ACHN (cell line): Measurements from ENCODE around the gene KCNB1.

ENCODE experiments used
- DNase-seq: peaks from one replicate; pipeline ENCODE4 v3.0.0-alpha.2; 2015
- in situ Hi-C: cut with HindIII; loops from 2 replicates; pipeline ENCODE4 v1.10.0; 2017; ENCODE audit warnings: low sequenced_read_pairs, low pct_ligation_motif_present, low pct_unique_long_range_greater_than_20kb

The KCNB1 gene

DNA sequence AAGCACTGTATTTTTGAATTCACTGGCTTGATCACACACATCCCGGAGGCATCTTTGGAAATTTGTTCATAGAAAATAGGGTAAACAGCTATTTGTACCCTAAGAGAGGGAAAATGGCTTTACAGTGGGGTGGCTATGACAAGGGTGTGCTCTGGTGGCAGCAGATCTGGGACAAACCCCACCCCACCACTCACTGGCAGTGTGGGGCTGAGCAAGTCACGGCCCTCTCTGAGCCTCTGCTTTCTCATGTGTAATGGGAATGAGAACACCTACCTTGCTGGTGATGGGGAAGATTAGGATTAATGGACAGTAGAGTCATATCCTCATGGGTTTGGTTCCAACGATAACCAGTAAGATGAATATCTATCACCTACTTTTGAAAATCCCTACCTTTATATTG lies 78.0 kb downstream of the KCNB1 start:
- in situ Hi-C loops = no loop called here

DNA sequence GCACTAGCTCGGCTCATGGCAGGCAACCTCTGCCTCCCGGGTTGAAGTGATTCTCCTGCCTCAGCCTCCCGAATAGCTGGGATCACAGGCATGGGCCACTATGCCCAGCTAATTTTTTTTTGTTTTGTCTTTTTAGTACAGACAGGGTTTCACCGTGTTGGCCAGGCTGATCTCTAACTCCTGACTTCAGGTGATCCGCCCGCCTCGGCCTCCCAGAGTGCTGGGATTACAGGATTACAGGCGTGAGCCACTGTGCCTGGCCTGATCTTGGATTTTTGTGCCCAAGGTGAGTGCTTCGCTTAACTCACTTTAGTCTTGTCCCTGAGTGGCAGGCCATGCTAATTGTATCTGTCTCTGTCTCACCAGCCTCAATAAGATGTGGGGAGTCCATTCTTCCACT lies 78.6 kb downstream of the KCNB1 start:
- DNase-seq = no peak
- in situ Hi-C loops = no loop called here

More for the DNA sequence above, 78.0 kb downstream of the KCNB1 start:
- no peak for DNase-seq

DNA sequence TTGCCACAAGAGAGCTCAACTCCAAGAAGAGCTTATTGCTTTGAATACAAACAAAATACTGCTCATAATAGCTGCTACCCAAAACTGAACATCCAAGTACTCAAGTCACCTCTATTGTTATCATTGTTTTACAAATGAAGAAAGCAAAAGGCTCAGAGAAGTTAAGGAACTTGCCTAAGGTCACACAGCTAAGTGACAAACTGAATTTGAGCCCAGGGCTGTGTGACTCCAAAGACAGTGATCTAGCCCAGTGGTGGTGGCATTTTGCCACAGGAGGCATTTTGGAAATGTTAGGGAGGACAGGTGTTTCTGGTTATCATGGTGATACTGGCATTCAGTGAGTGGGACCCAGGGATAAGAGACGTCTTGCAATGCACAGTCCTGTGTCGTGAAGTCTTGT lies 79.5 kb downstream of the KCNB1 start:
- in situ Hi-C loops = no loop called here
- DNase-seq = no peak

DNA sequence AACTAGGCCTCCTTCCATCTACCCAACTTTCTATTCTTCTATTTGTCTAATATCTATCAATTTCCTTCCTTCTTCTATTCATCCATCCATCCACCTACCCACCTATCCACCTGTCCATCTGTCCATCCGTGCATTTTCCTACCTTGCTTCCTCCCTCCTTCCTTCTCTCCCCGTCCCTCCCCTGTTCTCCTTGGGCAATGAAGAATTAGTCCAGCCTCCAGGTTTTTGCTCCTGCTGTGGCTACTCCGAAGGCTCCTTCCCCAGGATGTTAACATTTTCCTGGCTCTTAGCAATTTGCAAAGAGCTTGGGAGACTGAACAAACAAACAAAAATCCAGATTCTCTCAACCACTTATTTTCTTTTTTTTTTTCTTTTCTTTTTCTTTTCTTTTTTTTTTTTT lies 81.6 kb downstream of the KCNB1 start:
- in situ Hi-C loops = no loop called here

DNA sequence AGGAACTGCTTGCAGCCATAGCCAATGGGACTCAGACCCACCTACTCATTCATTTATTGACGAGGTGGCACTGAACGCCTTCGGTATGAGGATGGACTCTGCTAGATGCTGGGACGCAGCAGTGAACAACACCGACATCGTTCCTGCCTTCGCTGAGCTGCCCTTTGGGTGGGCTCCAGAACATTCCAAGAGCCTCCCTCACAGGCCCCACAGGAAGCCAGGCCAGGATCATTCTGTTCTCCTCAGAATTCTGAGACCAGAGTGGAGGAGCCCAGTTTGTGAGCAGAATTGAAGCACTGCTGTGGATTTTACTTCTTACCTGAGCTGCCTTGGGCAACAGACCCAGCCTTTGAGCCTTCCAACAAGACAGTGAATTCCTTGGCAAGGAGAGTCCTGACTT lies 82.1 kb downstream of the KCNB1 start:
- in situ Hi-C loops = no loop called here
- DNase-seq = no peak

More for the DNA sequence above, 81.6 kb downstream of the KCNB1 start:
- DNase-seq = no peak

DNA sequence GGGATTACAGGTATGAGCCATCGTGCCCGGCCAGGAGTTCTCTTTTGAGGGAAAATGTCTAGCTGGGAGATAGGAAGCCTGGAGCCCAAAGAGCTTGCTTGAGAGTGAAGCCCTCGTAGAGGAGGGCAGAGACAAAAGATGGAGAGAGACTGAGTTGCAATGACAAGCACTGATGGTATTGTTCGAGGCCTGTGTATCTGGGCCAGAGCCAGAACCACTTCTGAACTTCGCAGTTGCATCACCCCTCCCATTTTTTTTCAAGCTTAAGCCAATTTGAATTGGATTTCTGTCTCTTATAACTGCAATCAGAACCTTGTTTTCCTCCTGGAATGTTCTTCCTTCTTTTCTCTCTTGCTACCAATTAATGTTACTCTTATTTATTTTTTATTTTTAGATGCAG lies 83.1 kb downstream of the KCNB1 start:
- DNase-seq = no peak
- in situ Hi-C loops = no loop called here

DNA sequence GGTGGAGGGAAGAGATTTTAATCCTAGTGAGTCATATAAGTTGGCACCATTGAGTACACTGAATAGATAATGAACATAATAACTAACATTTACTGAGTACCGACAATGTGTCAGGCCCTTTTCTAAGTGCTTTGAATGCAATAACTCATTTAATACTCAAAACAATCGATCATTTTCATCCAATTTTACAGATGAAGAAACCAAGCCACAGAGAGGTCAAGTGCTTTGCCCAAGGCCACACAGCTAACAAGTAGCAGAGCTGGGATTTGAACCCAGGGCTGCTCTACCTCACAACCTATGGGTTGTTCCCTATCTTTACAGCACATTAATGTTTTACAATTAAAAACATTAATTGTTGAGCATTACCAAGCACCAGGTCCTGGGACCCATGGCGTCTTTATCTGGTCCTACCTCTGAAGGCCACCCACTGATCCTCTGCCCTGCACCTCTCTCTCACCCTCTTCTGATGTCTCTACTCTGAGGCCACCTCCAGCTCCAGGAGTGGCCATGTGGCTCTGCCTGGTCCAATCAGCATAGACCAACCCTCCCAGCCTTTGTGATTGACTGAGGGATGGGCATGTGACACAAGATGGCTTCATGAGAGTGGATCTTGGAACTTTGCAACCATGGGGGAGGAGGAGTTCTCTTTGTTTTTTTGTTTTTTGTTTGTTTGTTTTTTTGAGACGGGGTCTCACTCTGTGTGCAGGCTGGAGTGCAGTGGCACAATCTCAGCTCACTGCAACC lies 83.9 kb downstream of the KCNB1 start:
- no peak for DNase-seq
- in situ Hi-C loops = no loop called here

DNA sequence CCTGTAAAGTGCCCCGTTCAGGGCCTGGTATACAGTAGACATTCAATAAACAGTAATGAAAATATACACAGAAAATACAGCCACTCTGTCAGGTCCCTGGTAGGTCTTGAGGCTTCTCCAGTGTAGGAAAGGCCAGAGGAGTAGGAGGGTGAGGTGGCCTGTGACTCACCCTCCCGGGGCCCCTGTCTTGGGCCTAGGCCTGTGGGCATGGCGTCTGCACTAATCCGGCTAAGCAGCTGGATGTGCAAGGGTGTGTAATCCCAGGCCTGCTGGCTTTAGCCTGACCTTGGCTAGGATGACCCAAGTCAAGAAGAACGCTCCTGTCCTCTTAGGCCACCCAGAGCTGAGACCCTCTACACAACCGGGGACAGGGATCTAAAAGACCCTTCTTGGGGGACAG lies 84.9 kb downstream of the KCNB1 start:
- in situ Hi-C loops = no loop called here
- DNase-seq = peak; percentile 16

DNA sequence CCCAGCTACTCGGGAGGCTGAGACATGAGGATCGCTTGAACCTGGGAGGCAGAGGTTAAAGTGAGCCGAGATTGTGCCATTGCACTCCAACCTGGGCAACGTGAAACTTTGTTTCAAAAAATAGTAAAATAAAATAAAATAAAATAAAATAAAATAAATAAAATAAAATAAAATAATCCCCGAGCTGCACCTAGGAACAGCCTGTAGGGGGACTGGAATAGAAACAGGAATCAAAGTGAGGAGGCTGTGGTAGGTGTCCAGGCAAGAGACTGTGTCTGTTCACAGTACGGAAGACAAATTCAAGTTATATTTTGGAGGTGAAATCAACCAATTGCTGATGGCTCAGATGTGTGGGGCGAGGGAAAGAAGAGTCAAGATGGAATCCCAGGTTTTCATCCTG lies 86.2 kb downstream of the KCNB1 start:
- in situ Hi-C loops = no loop called here
- no peak for DNase-seq

DNA sequence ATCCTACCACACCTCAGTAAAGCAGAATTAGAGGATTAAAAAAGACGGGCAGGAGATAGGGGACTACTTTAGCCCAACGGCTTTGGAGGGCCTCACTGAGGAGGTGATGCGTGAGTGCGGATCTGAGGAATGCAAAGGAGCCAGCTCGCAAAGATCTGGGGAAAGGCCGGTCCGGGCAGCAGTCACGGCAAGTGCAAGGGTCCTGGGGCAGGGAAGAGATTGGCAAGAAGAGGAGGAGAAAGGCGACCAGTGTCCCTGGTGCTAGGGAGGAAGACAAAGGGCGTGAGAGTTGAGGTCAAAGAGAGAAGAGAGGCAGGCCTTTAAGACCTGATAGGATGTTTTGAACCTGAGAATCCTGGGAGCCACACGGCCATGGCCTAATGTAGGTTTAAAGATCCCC lies 86.8 kb downstream of the KCNB1 start:
- in situ Hi-C loops = no loop called here
- no peak for DNase-seq

DNA sequence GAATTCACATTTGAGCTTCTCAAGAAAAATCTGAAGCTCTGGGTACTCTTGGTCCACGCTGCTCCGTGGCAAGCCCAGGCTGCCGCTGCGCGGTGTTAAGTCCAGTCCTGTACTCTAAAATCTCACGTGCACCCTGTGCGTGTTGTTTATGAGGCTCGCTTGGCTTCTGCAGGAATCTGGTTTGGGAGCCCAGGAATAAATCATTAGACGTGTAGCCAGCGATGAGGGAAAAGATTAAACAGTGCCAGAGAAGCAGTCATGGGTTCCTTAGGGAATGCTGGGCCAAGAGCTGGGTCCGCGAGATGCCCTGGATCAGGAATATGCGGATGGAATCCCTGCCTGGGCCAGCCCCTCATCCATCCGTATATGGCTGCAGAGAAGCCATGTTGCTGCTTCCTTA lies 87.3 kb downstream of the KCNB1 start:
- in situ Hi-C loops = no loop called here
- DNase-seq = no peak

DNA sequence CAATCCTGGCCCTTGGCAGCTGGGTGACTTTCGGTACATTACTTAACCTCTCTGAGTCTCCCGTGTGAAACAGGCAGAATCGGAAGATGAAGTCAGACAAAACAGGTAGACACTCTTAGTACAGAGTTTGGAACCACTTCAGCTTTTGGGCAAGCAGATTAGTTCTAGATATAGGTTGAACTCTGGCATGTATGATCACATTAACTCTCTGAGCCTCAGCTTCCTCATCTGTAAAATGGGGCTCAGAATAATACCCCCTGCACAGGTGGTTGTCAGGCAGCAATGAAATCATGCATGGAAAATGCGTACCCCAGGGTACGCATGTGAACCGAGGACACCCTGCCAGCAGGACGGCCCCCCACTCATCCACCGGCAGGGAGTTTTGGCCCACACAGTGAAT lies 87.7 kb downstream of the KCNB1 start:
- DNase-seq = no peak
- in situ Hi-C loops = no loop called here

DNA sequence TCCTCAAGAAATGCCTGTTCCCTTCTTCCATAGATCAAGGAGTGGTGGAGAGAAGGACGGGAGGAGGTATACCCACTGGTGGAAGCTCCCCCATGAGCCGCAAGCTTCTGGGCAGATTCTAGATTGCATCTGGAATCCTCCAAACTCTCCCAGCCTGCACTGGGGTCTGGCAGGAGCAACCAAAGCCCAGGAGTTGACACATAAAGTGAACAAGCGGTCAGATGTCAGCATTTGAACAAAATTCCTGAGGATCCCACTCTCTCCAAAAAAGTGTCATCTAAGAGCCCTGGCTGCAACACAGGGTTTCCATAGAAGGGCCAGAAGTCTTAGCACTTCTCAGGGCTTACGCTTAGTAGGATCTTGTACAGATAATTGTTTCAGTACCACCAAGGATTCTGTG lies 88.2 kb downstream of the KCNB1 start:
- in situ Hi-C loops = no loop called here
- DNase-seq = no peak

DNA sequence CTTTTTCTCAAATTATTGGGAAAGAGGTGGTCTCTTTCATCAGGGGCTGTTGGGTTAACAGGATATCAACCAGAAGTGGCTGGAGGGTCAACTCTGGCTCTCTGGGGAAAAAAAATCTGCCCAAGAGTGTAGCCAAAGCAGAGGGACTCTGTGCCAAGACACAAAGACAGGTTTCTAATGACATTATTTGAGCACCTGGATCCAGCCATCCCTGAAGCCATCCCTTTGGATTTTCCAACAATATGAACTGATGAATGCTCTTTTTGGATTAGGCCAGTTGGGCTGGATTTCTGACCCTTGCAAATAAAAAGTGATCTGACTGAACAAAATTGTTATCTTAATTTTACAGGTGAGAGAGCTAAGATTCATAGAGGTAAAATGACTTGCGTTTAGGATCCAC lies 88.7 kb downstream of the KCNB1 start:
- no peak for DNase-seq
- in situ Hi-C loops = no loop called here

DNA sequence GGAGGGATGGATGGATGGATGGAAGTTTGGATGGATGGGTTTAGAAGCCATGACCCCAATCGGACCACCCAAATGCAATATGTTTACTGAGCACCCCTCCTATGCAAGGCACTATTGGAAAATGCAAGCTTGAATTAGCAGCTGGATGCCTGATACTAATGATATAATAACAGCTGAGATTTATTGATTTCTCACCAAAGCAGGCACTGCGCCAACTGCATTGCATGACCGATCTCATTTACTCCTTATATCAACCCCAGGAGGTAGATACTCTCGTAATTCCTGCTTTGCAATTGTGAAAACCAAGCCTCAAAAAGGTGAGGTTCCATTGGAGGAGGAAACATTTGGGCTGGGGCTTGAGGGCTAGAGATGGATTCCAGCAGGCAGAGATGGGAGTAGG lies 89.7 kb downstream of the KCNB1 start:
- in situ Hi-C loops = no loop called here
- no peak for DNase-seq

DNA sequence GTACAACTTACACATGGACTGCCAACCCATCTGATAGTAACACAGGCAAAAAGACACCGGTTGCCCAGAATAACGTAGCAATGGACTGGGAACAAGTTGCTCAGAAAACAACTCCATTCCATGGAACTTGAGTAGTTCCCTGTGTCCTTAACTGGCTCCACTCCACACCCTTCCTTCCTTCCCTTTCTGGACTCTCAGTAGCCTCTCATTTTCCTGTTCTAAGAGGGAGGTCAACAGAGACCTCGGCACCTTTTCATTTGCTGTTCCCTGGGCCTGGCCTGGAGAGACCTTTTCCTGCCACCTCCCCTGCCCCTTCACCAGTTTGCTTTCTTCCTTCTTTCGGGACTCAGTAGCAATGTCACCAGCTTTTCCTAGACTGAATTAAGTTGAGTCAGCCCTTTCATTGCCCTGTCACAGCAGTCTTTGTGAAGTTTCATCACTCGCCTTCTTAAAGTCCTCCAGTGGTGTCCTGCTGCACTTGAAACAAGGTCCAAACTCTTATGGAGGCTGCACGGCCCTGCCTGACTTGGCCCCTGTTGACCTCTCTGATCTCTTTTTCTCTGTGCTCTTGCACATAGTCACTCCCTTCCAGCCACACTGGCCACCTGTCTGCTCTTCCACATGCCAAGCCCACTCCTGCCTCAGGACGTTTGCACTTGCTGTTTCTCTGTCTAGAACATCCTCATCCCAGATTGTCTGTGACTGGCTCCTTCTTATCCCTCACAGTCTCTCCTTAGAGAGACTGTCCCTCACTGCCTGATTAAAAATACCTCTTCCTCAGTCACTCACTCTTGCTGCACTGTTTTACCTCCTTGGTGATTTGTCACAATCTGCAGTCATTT lies 90.8 kb downstream of the KCNB1 start:
- no peak for DNase-seq
- in situ Hi-C loops = no loop called here

DNA sequence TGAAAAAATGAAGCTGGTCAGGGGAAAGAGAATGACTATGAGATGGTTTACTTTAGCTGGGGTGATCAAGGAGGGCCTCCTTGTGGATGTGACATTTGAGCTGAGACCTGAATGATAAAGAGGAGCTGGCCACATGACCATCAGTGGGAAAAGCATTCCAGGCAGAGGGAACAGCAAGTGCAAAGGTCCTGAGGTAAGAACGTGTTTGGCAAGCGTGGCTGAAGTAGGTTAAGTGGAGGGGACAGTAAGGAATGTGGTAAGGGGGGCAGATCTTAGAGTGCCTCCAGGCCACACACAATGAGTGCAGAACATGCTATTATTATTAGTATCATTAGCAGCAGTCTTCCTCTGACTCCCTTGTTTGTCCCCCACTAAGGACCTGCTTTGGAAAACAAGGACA lies 92.6 kb downstream of the KCNB1 start:
- no peak for DNase-seq
- in situ Hi-C loops = no loop called here

DNA sequence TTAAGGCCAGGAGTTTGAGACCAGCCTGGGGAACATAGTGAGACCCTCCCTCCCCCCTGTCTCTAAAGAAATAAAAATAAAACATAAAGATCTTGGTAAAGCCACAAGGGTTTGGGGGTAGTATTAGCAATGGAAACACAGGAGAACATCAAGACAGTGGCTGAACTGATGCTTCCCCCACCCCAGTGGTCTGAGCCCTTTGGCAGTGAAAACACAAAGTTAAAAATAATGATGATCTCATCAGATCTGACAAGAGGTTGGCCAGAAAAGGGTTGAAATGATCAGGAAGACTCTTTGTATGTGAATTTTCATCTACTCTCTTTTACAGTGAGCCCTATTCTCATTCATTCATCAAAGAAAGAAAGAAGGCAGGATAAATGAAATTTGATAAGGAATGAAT lies 93.7 kb downstream of the KCNB1 start:
- DNase-seq = no peak
- in situ Hi-C loops = no loop called here

DNA sequence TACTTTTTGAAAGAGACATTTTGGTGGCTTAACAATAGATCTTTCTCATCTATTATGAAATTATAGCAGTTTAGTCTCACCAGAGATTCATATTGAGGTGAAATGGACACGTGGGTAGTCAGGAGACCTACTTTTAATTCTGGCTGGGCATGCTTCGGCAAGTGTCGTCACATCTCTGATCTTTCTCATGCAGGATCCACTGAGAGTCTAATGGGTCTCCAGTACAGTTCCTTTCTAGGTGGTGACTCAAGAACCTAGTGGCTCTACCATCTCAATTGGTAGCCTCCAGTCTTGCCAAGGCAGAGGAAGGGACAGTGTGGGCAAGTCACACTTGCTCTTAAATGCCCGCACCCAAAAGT lies 94.9 kb downstream of the KCNB1 start:
- no peak for DNase-seq
- in situ Hi-C loops = no loop called here
